GM12878 (cell line): ENCODE results near the gene FAM193A. TPM values are rescaled to one million over a fixed set of nuclear protein-coding genes. Genes with fewer than 3 reads are reported as not detected.

Experiments
- BHLHE40 ChIP-seq, 2 experiments: fragments of 450-650 bp in 1 of 2; IDR thresholded peaks; 2 replicates each; pipeline ENCODE4 v1.6.1; 2011 to 2017; ENCODE audit warnings: low read depth in 2 of 2, borderline replicate concordance in 1 of 2, improper control_type of control experiment in 1 of 2, low read length in 1 of 2, mild to moderate bottlenecking in 1 of 2
- CREB1 ChIP-seq: IDR thresholded peaks from 2 replicates; pipeline ENCODE4 v1.6.1; 2012; ENCODE audit warnings: low read depth, mild to moderate bottlenecking, inconsistent platforms
- FOXM1 ChIP-seq: IDR thresholded peaks from 2 replicates; pipeline ENCODE4 v1.6.1; 2012; ENCODE audit warnings: low read depth, mild to moderate bottlenecking, inconsistent platforms, low read length, moderate library complexity
- MEF2A ChIP-seq: IDR thresholded peaks from 2 replicates; pipeline ENCODE4 v1.6.1; 2011; ENCODE audit warnings: low read depth, mild to moderate bottlenecking, low read length, moderate library complexity; ENCODE audit not compliant: insufficient read depth
- NBN ChIP-seq: fragments of 450-650 bp; IDR thresholded peaks from 2 replicates; pipeline ENCODE4 v1.6.1; 2016
- NKRF ChIP-seq: fragments of 450-650 bp; conservative IDR thresholded peaks from 2 replicates; pipeline ENCODE4 v1.6.1; 2017; ENCODE audit warnings: mild to moderate bottlenecking, moderate library complexity
- PKNOX1 ChIP-seq: fragments of 450-650 bp; IDR thresholded peaks from 2 replicates; pipeline ENCODE4 v1.6.1; 2016; ENCODE audit warnings: mild to moderate bottlenecking
- POLR2A ChIP-seq: IDR thresholded peaks from 2 replicates; pipeline ENCODE4 v1.6.1; 2011; ENCODE audit warnings: low read depth, mild to moderate bottlenecking, low read length
- SMARCA5 ChIP-seq: fragments of 450-650 bp; IDR thresholded peaks from 2 replicates; pipeline ENCODE4 v1.6.1; 2017; ENCODE audit warnings: mild to moderate bottlenecking
- SRF ChIP-seq, 2 experiments: IDR thresholded peaks; 2 replicates each; pipeline ENCODE4 v1.6.1; 2011; ENCODE audit warnings: low read depth in 2 of 2, low read length in 2 of 2, mild to moderate bottlenecking in 1 of 2, moderate library complexity in 1 of 2
- USF1 ChIP-seq: IDR thresholded peaks from 2 replicates; pipeline ENCODE4 v1.6.1; 2011; ENCODE audit warnings: borderline replicate concordance, low read depth, mild to moderate bottlenecking, moderate library complexity, mixed read lengths, low read length; ENCODE audit not compliant: insufficient read depth; ENCODE audit errors: extremely low read length
- ZNF217 ChIP-seq: fragments of 450-650 bp; IDR thresholded peaks from 2 replicates; pipeline ENCODE4 v1.6.1; 2017; ENCODE audit warnings: antibody characterized with exemption, mild to moderate bottlenecking
- ZNF24 ChIP-seq: fragments of 450-650 bp; IDR thresholded peaks from 2 replicates; pipeline ENCODE4 v1.6.1; 2017; ENCODE audit warnings: antibody characterized with exemption, mild to moderate bottlenecking
- ZNF687 ChIP-seq: fragments of 450-650 bp; IDR thresholded peaks from 2 replicates; pipeline ENCODE4 v1.6.1; 2017; ENCODE audit warnings: mild to moderate bottlenecking, moderate library complexity
- polyA plus RNA-seq, 11 experiments: library from polyadenylated mRNA; depleted of rRNA in 4 of 11; unstranded in 6 of 11; stranded (reverse) in 5 of 11; fragments of >200 nt; fragmentation: Nextera tagmentation in 4 of 11; fragmentation: Illumina TruSeq in 1 of 11; extraction: Ambion mirVana in 4 of 11; extraction: Trizol in 1 of 11; gene quantifications; 1 replicate in 1 of 11; 2 replicates in 10 of 11; pipeline versions ENCODE4 v1.2.1 to v1.2.3, GENCODE V29; 2011 to 2016; ENCODE audit warnings: inconsistent platforms in 2 of 11, missing spikeins in 2 of 11, low read depth in 1 of 11
- total RNA-seq, 4 experiments: library from RNA; depleted of rRNA in 3 of 4; stranded (reverse); fragments of >200 nt in 3 of 4; fragmentation: Illumina TruSeq in 1 of 4; extraction: Trizol in 1 of 4; gene quantifications; 2 replicates each; pipeline versions ENCODE4 v1.2.1 to v1.2.3, GENCODE V29; 2013 to 2021

FAM193A gene
- total and polyA plus RNA-seq, 10 of the 15 experiments (the other 5 are each of a cell fraction or from before 2014, with no cell fraction given), result 0.52 to 23.3 (median 7.4) TPM

GRCh38 chr4:2689825-2690700 is 153.6 kb downstream of the FAM193A start (continued):
- TF ChIP-seq CREB1, result peak; percentile 7; the same call in 1 of the 2 replicates
- TF ChIP-seq ZNF687, result peak; percentile 95
- TF ChIP-seq PKNOX1, result peak; percentile 58; the same call in 1 of the 2 replicates
- TF ChIP-seq MEF2A, result no peak
- peak; percentile 40; the same call in 1 of the 2 replicates for TF ChIP-seq NBN
- TF ChIP-seq ZNF24, result no peak
- TF ChIP-seq SMARCA5, result peak; percentile 92
- 0 out of 2 replicates have a peak, but pooled peaks have one; percentile 59 for TF ChIP-seq ZNF217
- TF ChIP-seq SRF (IDR thresholded peaks at IDR 0.05; ENCODE audit: low read depth in 2 of 2, low read length in 2 of 2), result no peak
- TF ChIP-seq BHLHE40 (IDR thresholded peaks at IDR 0.05; ENCODE audit: borderline replicate concordance in 1 of 2, low read depth in 2 of 2, low read length in 1 of 2), result peak; percentile 86 to 95
- peak; percentile 50 for TF ChIP-seq USF1
- no peak for TF ChIP-seq NKRF
- TF ChIP-seq FOXM1, result no peak
- TF ChIP-seq POLR2A, result peak; percentile 57
